GM12892 (cell line): ENCODE measurements around the gene PI4K2B.

Experiments
- POLR2A ChIP-seq: IDR thresholded peaks from 2 replicates; pipeline ENCODE4 v1.6.1; 2011; ENCODE audit warnings: low read depth, low read length, control low read depth
- TAF1 ChIP-seq: IDR thresholded peaks from 2 replicates; pipeline ENCODE4 v1.6.1; 2011; ENCODE audit warnings: low read depth, mild to moderate bottlenecking, control low read depth, low read length, borderline replicate concordance

- TF ChIP-seq TAF1 (no peak), POLR2A (no peak)
Observed at GRCh38 chr4:25302626-25303025, 68.8 kb downstream of the PI4K2B start.
